GM18517 (cell line): ENCODE data around the gene SPTB.

ENCODE experiments used
- ATAC-seq: cut with Tn5 transposase; IDR thresholded peaks from one replicate; pipeline ENCODE4 v1.9.1; 2021; ENCODE audit warnings: mild to moderate bottlenecking, moderate library complexity; ENCODE audit not compliant: unreplicated experiment

Gene SPTB

GRCh38 chr14:64715628-64716412 is 163.9 kb downstream of the SPTB start:
- no peak for ATAC-seq

GRCh38 chr14:64715146-64715627 is 164.5 kb downstream of the SPTB start:
- ATAC-seq: no peak

GRCh38 chr14:64714432-64715025 is 165.2 kb downstream of the SPTB start:
- ATAC-seq: no peak

GRCh38 chr14:64713677-64714076 is 166.0 kb downstream of the SPTB start:
- ATAC-seq: no peak

DNA sequence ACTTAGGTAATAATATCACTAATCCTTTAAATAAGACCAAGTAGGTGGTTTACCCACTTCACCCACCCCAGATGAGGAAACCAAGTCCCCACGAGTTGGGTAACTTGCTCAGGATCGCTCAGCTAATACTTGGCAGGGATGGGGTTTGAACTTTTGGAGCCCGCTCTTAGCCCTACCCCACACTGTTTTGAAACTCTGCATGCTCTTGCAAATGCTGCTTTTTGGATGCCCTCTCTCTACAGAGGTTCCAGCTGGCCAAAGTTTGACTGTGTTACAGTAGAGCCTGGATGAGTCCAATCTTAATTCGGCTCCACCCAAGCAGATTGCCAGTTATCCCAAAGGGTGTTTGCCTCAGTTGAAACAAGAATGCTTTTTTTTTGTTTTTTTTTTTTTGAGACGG is 168.7 kb downstream of the SPTB start:
- no peak for ATAC-seq

- no peak for ATAC-seq
These were observed 170.6 kb downstream of the SPTB start for GRCh38 chr14:64709126-64709525.

- no peak for ATAC-seq
These were observed 171.3 kb downstream of the SPTB start for GRCh38 chr14:64708148-64709004.

DNA sequence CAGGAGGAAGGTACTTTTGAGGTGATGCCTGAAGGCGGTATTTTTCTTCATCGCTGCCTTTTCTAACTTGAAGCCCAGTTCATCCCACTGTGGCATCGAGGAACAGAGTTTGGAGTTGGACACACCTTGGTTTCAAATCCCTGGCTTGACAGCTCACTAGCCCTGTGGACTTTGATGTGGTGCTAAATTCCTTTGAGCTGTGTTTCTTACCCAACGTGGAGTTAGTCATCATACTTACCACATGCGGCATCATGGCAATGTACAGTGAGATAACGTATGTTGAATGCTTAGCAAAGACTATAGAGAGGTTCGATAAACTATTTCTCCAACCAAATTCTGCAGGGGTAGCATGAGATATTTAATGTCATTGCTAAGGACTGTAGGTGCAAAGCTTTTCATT is 172.0 kb downstream of the SPTB start:
- ATAC-seq: no peak

DNA sequence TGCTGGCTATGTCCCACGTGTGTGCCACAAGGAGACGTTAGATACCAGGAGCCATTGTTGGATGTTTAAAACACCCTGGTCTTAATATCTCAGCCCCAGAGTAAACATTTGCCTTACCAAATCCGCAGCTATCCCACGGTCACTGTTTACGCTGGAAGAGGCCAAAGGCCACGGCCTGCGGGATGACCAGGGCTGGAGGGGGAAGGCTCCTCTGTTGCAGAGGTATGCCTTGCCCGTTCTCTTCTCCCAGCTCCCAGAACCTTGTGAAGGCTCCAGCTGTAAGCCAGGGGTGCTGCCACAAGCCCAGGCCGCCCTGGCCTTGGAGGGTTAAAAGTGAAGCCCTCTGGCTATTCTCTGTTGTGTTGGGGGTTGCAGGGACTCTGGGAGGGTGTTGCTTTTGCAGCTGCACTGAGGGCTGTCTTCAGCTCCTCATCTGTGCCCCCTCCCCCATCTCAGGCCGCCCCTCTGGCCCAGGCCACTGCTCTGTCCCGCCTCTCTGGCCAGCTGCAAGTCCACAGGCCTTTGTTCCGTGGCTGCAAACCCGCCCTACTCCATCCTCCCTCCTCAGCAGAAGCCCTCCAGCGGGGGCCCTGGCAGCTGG is 173.0 kb downstream of the SPTB start:
- ATAC-seq: no peak

DNA sequence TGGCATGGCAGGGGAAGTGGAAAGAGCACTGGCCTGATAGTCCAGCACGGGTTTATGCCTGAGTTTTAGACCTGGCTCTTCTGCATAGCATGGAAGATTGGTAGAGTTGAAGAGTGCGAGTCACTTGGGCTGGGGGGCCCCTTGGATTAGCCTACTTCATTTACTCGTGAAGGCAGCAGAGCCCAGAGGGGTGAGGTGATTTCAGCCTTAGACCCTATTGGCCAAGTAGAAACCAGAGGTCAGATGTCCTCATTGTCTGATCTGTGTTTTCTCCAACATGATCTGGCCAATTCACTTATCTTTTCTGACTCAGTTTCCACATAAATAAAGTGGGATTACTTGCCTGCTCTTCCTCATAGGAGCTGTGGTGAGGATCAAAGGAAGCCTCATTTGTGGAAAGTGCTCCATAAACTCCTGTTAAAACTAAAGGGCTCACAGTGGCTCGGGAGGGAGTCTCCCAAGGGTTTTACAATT is 173.6 kb downstream of the SPTB start:
- ATAC-seq: no peak

GRCh38 chr14:64705381-64706118 is 174.2 kb downstream of the SPTB start:
- no peak for ATAC-seq

DNA sequence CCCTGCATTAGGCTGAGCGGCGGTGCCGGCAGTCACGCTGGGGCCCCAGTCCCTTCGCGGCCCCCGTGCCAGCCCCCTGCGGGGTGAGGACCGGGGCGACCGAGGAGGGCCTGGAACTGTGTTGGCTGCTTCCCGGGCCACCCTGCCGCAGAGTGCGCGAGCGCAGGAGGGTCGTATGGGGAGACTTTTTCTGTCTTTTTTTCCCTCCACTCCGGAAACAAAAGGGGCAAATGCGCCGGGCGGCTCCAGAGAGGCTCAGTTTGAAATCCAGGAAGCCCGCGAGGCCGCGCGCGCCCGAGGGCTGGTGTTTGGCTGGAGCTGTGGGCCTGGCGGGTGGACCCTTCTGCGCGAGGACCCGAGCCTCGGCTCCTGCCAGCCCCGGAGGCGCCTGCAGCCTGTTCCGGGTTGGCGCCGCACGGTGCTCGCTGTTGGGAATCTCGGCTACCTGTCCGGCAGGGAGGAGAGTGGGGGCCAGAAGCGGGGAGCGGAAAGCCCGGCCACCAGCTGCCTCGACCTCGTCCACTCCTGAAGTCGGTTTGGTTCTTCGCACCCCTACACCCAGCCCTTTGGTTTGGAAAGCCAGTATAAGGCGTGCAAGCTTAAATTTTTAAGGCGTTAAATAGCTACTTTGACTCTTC is 174.8 kb downstream of the SPTB start:
- no peak for ATAC-seq

DNA sequence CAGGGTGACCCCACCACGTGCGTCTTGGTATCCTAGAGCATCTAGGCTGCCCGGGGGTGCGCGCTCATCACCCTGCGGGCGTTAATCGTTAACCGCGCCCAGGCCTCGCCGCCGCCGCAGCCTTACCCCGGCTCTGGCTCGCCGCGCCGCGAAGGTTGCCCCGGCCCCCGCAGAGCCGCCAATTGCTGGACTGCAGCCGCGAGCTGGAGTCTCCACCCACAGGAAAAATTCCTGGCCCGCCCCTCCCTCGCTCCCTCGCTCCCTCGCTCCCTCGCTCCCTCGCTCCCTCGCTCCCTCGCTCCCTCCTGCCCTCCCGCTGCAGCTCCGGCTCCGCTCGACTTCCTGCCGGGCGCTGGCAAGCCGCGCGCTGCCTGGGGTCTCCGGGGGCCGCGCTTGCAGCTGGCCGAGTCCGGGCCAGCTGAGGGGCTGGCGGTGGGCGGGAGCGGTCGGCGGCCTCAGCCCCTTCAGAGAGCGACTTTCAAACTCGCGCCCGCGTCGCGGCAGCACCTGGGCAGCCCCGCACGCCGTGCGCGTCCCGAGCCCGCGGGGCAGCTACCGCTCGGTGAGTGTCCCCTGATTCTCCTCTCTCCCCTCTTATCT is 175.5 kb downstream of the SPTB start, which contains the start of gene PLEKHG3:
TSS of gene PLEKHG3 (plus strand) at position 282 of the 600 bp plus-strand sequence. CDS start 23,208 bp downstream, outside the sequence.
- ATAC-seq: no peak

GRCh38 chr14:64703395-64704142 is 176.1 kb downstream of the SPTB start:
- no peak for ATAC-seq

- no peak for ATAC-seq
These were observed 177.0 kb downstream of the SPTB start for GRCh38 chr14:64702493-64703394.

- no peak for ATAC-seq
These were observed 178.0 kb downstream of the SPTB start for GRCh38 chr14:64701660-64702059.

DNA sequence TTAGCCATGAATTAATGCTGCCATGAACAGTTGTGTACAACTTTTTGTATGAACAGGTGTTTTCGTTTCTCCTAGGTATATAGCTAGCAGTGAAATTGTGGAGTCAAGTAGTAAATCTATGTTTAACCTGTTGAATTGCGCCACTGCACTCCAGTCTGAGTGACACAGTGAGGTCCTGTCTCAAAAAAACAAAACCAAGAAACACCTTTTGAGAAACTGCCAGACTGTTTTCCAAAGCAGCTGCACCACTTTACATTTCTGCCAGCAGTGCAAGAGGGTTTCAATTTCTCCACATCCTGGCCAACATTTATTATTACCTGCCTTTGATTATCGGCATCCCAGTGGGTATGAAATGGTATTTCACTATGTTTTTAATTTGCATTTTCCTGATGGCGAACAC is 178.8 kb downstream of the SPTB start:
- no peak for ATAC-seq

DNA sequence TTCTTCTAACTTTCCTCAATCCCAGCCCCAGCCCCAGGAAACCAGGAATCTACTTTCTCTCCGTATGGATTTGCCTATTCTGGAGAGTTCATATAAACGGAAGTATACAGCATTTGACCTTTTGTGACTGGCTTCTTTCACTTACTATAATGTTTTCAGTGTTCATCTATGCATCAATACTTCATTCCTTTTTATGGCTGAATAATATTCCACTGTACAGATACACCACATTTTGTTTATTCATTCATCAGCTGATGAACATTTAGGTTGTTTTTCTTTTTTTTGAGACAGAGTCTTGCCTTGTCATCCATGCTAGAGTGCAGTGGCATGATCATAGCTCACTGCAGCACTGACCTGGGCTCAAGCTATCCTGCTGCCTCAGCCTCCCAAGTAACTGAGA is 179.4 kb downstream of the SPTB start:
- ATAC-seq: no peak
